CD4-positive, alpha-beta T cell treated with Interleukin-17A for 1 hour (primary cell): ENCODE data around the gene TAP1.

Source experiments
- DNase-seq: peaks from one replicate; pipeline ENCODE4 v3.0.0-alpha.2; 2020

Gene TAP1

GRCh38 chr6:32860674-32861073 is 7.2 kb upstream of the TAP1 start:
- no peak for DNase-seq

GRCh38 chr6:32858194-32858593 is 4.7 kb upstream of the TAP1 start:
- DNase-seq, result no peak

GRCh38 chr6:32857156-32857891 is 3.8 kb upstream of the TAP1 start:
- no peak for DNase-seq

GRCh38 chr6:32855467-32856174 is 2.1 kb upstream of the TAP1 start:
- no peak for DNase-seq

- DNase-seq, result peak; percentile 70
Observed at GRCh38 chr6:32854376-32855178, 1.1 kb upstream of the TAP1 start.

- peak; percentile 63 for DNase-seq
Observed at GRCh38 chr6:32852844-32853540, 512 bp downstream of the TAP1 start.

- no peak for DNase-seq
Observed at GRCh38 chr6:32852018-32852843, 1.3 kb downstream of the TAP1 start.

- DNase-seq, result no peak
Observed at GRCh38 chr6:32851025-32851424, 2.5 kb downstream of the TAP1 start.

- no peak for DNase-seq
Observed at GRCh38 chr6:32849126-32849525, 4.4 kb downstream of the TAP1 start.

- no peak for DNase-seq
Observed at GRCh38 chr6:32847795-32848194, 5.7 kb downstream of the TAP1 start.

GRCh38 chr6:32847004-32847403 is 6.5 kb downstream of the TAP1 start:
- no peak for DNase-seq

GRCh38 chr6:32845384-32845884 is 8.1 kb downstream of the TAP1 start:
- DNase-seq, result peak; percentile 63

GRCh38 chr6:32844839-32845383 is 8.6 kb downstream of the TAP1 start:
- DNase-seq, result no peak

GRCh38 chr6:32843979-32844838 is 9.3 kb downstream of the TAP1 start, which contains the start of gene PSMB8:
Gene PSMB8, minus strand, starts transcription at chr6:32844047. Its CDS starts 51 bp downstream, at chr6:32843996.
- peak; percentile 99 for DNase-seq

- no peak for DNase-seq
Observed at GRCh38 chr6:32843331-32843978, 10.0 kb downstream of the TAP1 start.

GRCh38 chr6:32842690-32843089 is 10.8 kb downstream of the TAP1 start:
- DNase-seq, result no peak

- DNase-seq, result no peak
Observed at GRCh38 chr6:32842021-32842650, 11.4 kb downstream of the TAP1 start.

GRCh38 chr6:32840604-32841246 is 12.8 kb downstream of the TAP1 start:
- DNase-seq, result peak; percentile 59

- DNase-seq, result no peak
Observed at GRCh38 chr6:32839356-32839755, 14.1 kb downstream of the TAP1 start.
